ENCODE measurements around the gene ZDHHC13. TPM values are rescaled to one million over a fixed set of nuclear protein-coding genes. Genes with fewer than 3 reads are reported as not detected.

The ZDHHC13 gene
- total and polyA plus RNA-seq, 9 of the 15 experiments (the other 6 are each of a cell fraction or from before 2014, with no cell fraction given), result 4.7 to 18.6 (median 10.0) TPM

- TF ChIP-seq RAD21 (CRISPR knock-in tag; conservative IDR thresholded peaks at IDR 0.05 in 1 of 2, IDR thresholded peaks at IDR 0.05 in 1 of 2), result peak in 1 of 2 experiments; percentile 39; a peak in 1 of 4 replicates
- peak; percentile 38 for TF ChIP-seq MYC (IDR thresholded peaks at IDR 0.05; ENCODE audit: low read depth, low read length)
- TF ChIP-seq MYC (CRISPR knock-in tag; IDR thresholded peaks at IDR 0.05; ENCODE audit: borderline replicate concordance, low read depth), result no peak
- TF ChIP-seq NONO (IDR thresholded peaks at IDR 0.05; ENCODE audit: low read depth in 2 of 2, low read length in 1 of 2), result no peak
- 0 out of 6 replicates have a peak, but pooled peaks of 1 of the 3 experiments have one; percentile 13 for TF ChIP-seq ZBTB11 (CRISPR knock-in tag; IDR thresholded peaks at IDR 0.05)
- TF ChIP-seq PBX2 (CRISPR knock-in tag; IDR thresholded peaks at IDR 0.05; ENCODE audit: low read depth), result peak; percentile 66
- TF ChIP-seq PBX2 (tag; conservative IDR thresholded peaks at IDR 0.05; ENCODE audit: low read depth), result peak; percentile 96
- peak; percentile 44; the same call in 1 of the 2 replicates for TF ChIP-seq ZNF766 (CRISPR knock-in tag; conservative IDR thresholded peaks at IDR 0.05)
- no peak for TF ChIP-seq SREBF2 (CRISPR knock-in tag; IDR thresholded peaks at IDR 0.05)
- no peak for TF ChIP-seq YY1 (IDR thresholded peaks at IDR 0.05; ENCODE audit: borderline replicate concordance in 1 of 3, control insufficient read depth in 1 of 3, extremely low read depth in 1 of 3, insufficient read depth in 3 of 3, insufficient read length in 1 of 3, insufficient replicate concordance in 2 of 3, low read depth in 1 of 3, low read length in 2 of 3)
- TF ChIP-seq ZNF124 (CRISPR knock-in tag; IDR thresholded peaks at IDR 0.05), result no peak
- no peak for TF ChIP-seq RB1 (IDR thresholded peaks at IDR 0.05; ENCODE audit: low read depth)
- no peak for TF ChIP-seq NEUROD1 (IDR thresholded peaks at IDR 0.05; ENCODE audit: borderline replicate concordance, low read depth, low read length, partially characterized antibody)
- TF ChIP-seq ZBTB12 (CRISPR knock-in tag; IDR thresholded peaks at IDR 0.05), result 0 out of 2 replicates have a peak, but pooled peaks have one; percentile 3
- 0 out of 2 replicates have a peak, but pooled peaks have one; percentile 62 for TF ChIP-seq ZNF197 (CRISPR knock-in tag; IDR thresholded peaks at IDR 0.05; ENCODE audit: low read depth)
- peak; percentile 49; the same call in 1 of the 2 replicates for TF ChIP-seq ARID1B (IDR thresholded peaks at IDR 0.05)
- no peak for TF ChIP-seq NFRKB (IDR thresholded peaks at IDR 0.05; ENCODE audit: low read depth)
- TF ChIP-seq TBP (optimal IDR thresholded peaks at IDR 0.05; ENCODE audit: low read depth, low read length), result no peak
Measured at GRCh38 chr11:19173964-19174638, 57.1 kb downstream of the ZDHHC13 start (continued).

All from K562 (cell line).